ENCODE results near the gene PKD2L1. TPM values are rescaled to one million over a fixed set of nuclear protein-coding genes. Genes with fewer than 3 reads are reported as not detected.
"Not testable (repeated sequence)": the region's sequence is repeated elsewhere in the genome, so short reads cannot be mapped to it uniquely, and the experiment has no call there.

Gene PKD2L1
- total and polyA plus RNA-seq, 9 of the 15 experiments (the other 6 are each of a cell fraction or from before 2014, with no cell fraction given), result not detected

DNA sequence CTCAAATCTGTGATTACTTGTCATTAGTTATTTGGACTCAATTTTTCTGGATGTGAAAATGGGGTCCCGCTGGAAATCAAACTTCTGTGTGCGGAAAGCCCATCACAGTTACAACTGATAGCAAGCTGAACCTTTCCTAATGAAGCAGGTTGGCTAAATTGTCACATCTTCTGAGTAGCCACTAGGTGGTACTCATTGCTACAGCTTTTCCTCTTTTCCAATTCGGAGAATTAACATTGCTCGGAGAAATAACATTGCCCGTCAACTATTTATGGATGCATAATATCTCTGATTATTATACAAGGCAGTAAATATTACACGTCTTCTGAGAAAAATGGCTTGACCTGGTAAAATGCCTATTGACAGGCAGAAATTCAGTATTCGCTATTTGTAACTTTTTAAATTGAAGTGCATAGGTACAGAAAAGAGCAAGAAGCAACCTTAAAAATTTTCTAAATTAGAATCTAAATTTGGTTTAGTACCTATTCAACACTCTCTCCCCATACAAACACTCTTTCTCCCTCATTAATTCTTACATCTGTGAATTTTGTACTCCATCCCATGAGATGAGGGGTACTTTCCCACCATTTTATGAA, 26.2 kb downstream of the PKD2L1 start (continued):
- no peak for TF ChIP-seq TEAD1 (CRISPR knock-in tag; IDR thresholded peaks at IDR 0.05)
- TF ChIP-seq, protein P1, sequence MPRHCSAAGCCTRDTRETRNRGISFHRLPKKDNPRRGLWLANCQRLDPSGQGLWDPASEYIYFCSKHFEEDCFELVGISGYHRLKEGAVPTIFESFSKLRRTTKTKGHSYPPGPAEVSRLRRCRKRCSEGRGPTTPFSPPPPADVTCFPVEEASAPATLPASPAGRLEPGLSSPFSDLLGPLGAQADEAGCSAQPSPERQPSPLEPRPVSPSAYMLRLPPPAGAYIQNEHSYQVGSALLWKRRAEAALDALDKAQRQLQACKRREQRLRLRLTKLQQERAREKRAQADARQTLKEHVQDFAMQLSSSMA (CRISPR knock-in tag; IDR thresholded peaks at IDR 0.05), result no peak
- peak; percentile 25 to 63; a peak in 3 of 4 replicates for TF ChIP-seq RAD21 (CRISPR knock-in tag; conservative IDR thresholded peaks at IDR 0.05 in 1 of 2, IDR thresholded peaks at IDR 0.05 in 1 of 2)
- no peak for TF ChIP-seq TARDBP (IDR thresholded peaks at IDR 0.05)

DNA sequence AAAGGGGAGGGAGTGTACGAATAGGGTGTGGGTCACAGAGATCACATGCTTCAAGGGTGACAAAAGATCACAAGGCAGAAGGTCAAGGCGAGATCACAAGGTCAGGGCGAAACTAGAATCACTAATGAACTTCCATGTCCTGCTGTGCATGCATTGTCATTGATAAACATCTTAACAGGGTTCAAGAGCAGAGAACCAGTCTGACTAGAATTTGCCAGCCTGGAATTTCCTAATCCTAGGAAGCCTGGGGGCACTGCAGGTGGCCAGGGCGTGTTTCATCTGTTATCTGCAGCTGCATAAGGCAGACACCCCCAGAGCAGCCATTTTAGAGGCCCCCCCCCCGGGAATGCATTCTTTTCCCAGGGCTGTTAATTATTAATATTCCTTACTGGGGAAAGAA, 28.9 kb downstream of the PKD2L1 start:
- FAIRE-seq; H3K36me3 ChIP-seq (ENCODE audit: control insufficient read depth, insufficient read depth, low read length); in situ Hi-C loops (cut with MboI); H3K27ac ChIP-seq (ENCODE audit: extremely low read depth, low read depth, low read length); H3K4me1 ChIP-seq (replicated peaks in 1 of 2; ENCODE audit: control insufficient read depth in 2 of 2, insufficient read depth in 2 of 2, low read length in 2 of 2); H4K20me1 ChIP-seq (replicated peaks; ENCODE audit: control insufficient read depth, insufficient read depth, low read length); ATAC-seq; H3K4me2 ChIP-seq (ENCODE audit: insufficient read depth, low read length); H3K9me1 ChIP-seq (ENCODE audit: control insufficient read depth, insufficient read depth, low read length); H3K4me3 ChIP-seq; BruUV-seq (replicated peaks); CTCF ChIA-PET (ENCODE audit: low intra/inter-chr PET ratio); DNase-seq (ENCODE audit: extremely low read depth in 1 of 4, low spot score in 3 of 4); H3K9ac ChIP-seq (ENCODE audit: insufficient read depth in 1 of 2, low read depth in 2 of 2, low read length in 2 of 2); intact Hi-C loops (cut with micrococcal nuclease); H3K9me3 ChIP-seq (replicated peaks; ENCODE audit: control insufficient read depth, insufficient read depth, low read depth, low read length); H3K79me2 ChIP-seq (ENCODE audit: control insufficient read depth, insufficient read depth, low read length); POLR2A ChIA-PET; H2AFZ ChIP-seq (ENCODE audit: low read depth, low read length): not testable (repeated sequence)
- H3K27me3 ChIP-seq (ENCODE audit: control insufficient read depth in 2 of 2, insufficient read depth in 2 of 2, low read length in 2 of 2), result peaks cover 13 to 24% of the 10 kb centered on the region in 2 experiments
- WGBS (ENCODE audit: insufficient coverage, low coverage, missing lambda C conversion rate), result 2% methylated on average over 4 of the region's 5 CpGs
